SKM-1 treated with dmso at 0.1 percent for 144 hours (cell line): ENCODE data around the gene KCNT1.

Experiments
- DNase-seq: peaks from one replicate; lab custom pipeline; 2025; ENCODE audit not compliant: unreplicated experiment; lab: John Stamatoyannopoulos, UW

The KCNT1 gene

GRCh38 chr9:135763716-135764446 is 61.9 kb downstream of the KCNT1 start:
- DNase-seq, result no peak

- no peak for DNase-seq
Measured at GRCh38 chr9:135764731-135765130, 62.7 kb downstream of the KCNT1 start.

GRCh38 chr9:135765416-135765815 is 63.4 kb downstream of the KCNT1 start:
- no peak for DNase-seq

- DNase-seq, result no peak
Measured at GRCh38 chr9:135766251-135766650, 64.3 kb downstream of the KCNT1 start.

- no peak for DNase-seq
Measured at GRCh38 chr9:135766707-135767106, 64.7 kb downstream of the KCNT1 start.

GRCh38 chr9:135768516-135769218 is 66.7 kb downstream of the KCNT1 start:
- no peak for DNase-seq

GRCh38 chr9:135769489-135770202 is 67.7 kb downstream of the KCNT1 start:
- no peak for DNase-seq

- no peak for DNase-seq
Measured at GRCh38 chr9:135770203-135770535, 68.2 kb downstream of the KCNT1 start.

GRCh38 chr9:135770771-135771170 is 68.8 kb downstream of the KCNT1 start:
- no peak for DNase-seq

GRCh38 chr9:135771401-135772051 is 69.5 kb downstream of the KCNT1 start:
- DNase-seq, result no peak

- no peak for DNase-seq
Measured at GRCh38 chr9:135772056-135772646, 70.2 kb downstream of the KCNT1 start.

GRCh38 chr9:135772702-135773493 is 70.9 kb downstream of the KCNT1 start:
- DNase-seq, result no peak

GRCh38 chr9:135773530-135774238 is 71.7 kb downstream of the KCNT1 start:
- DNase-seq, result no peak

GRCh38 chr9:135774239-135774747 is 72.3 kb downstream of the KCNT1 start:
- DNase-seq, result no peak

- no peak for DNase-seq
Measured at GRCh38 chr9:135774794-135775525, 73.0 kb downstream of the KCNT1 start.

- DNase-seq, result no peak
Measured at GRCh38 chr9:135775911-135776310, 73.9 kb downstream of the KCNT1 start.

- DNase-seq, result no peak
Measured at GRCh38 chr9:135776893-135777622, 75.1 kb downstream of the KCNT1 start.

- no peak for DNase-seq
Measured at GRCh38 chr9:135777623-135778177, 75.7 kb downstream of the KCNT1 start.
